ENCODE results near the gene RNF31. TPM values are rescaled to one million over a fixed set of nuclear protein-coding genes. Genes with fewer than 3 reads are reported as not detected.

RNF31 gene
- total and polyA plus RNA-seq, 2 of the 13 experiments (the other 11 are each of a cell fraction or from before 2014, with no cell fraction given) = 48.2 to 86.8 TPM

DNA sequence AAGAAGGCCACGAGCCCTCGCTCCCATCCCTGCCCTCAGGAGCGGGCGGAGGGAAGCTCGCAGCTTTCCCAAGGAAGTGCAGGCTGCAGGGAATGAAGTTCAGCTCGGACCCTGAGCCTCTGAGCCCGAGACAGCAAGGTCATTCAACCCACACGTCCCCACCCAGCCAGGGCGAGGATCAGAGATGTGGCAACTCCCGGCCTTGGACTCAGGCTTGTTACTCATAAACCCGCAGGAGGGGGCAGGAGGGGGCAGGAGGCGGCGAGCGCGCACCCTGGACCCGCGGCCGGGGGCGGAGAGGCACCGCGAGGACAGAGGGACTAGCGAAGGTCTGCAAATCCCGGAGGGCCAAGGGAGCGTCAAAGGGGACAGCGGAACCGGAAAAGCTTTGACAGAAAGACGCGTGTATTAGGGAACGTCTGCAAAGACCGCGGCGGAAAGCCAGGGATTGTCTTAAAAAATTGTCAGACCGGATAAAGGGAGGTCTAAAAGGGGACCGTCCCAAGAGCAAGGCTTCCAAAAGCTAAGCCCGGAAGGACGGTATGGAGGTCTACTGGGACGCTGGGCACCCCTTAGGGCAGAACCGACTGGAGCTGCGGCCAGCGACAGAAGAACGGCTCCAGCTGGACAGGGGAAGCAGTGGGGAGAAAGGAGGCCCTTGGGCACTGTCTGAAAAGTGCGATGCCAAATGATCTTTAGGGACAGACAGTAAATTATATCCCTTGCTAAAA is 33.3 kb upstream of the RNF31 start (continued):
- TF ChIP-seq, protein P1, sequence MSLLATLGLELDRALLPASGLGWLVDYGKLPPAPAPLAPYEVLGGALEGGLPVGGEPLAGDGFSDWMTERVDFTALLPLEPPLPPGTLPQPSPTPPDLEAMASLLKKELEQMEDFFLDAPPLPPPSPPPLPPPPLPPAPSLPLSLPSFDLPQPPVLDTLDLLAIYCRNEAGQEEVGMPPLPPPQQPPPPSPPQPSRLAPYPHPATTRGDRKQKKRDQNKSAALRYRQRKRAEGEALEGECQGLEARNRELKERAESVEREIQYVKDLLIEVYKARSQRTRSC (CRISPR knock-in tag; IDR thresholded peaks at IDR 0.05; ENCODE audit: low read depth) = no peak; the same call in 1 of the 2 replicates
- TF ChIP-seq CEBPB (IDR thresholded peaks at IDR 0.05; ENCODE audit: borderline replicate concordance, low read depth, low read length) (peak; percentile 100), CC2D1A (CRISPR knock-in tag; IDR thresholded peaks at IDR 0.05) (no peak), TRIM24 (CRISPR knock-in tag; IDR thresholded peaks at IDR 0.05) (peak; percentile 96), SRSF4 (IDR thresholded peaks at IDR 0.05; ENCODE audit: low read depth, low read length, poor library complexity, severe bottlenecking) (no peak), HIVEP1 (CRISPR knock-in tag; IDR thresholded peaks at IDR 0.05) (peak; percentile 99), ZFP36L2 (CRISPR knock-in tag; IDR thresholded peaks at IDR 0.05) (peak; percentile 95), ZNF564 (CRISPR knock-in tag; IDR thresholded peaks at IDR 0.05) (no peak), GABPB1 (CRISPR knock-in tag; IDR thresholded peaks at IDR 0.05) (peak; percentile 90), ZNF235 (CRISPR knock-in tag; IDR thresholded peaks at IDR 0.05; ENCODE audit: borderline replicate concordance) (no peak; the same call in 1 of the 2 replicates), ZNF460 (CRISPR knock-in tag; IDR thresholded peaks at IDR 0.05; ENCODE audit: borderline replicate concordance) (no peak), ZNF577 (CRISPR knock-in tag; IDR thresholded peaks at IDR 0.05; ENCODE audit: borderline replicate concordance, low read depth) (no peak), CHCHD3 (CRISPR knock-in tag; IDR thresholded peaks at IDR 0.05) (no peak)
- TF ChIP-seq, protein P2, sequence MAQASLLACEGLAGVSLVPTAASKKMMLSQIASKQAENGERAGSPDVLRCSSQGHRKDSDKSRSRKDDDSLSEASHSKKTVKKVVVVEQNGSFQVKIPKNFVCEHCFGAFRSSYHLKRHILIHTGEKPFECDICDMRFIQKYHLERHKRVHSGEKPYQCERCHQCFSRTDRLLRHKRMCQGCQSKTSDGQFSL (CRISPR knock-in tag; IDR thresholded peaks at IDR 0.05) = peak; percentile 78; the same call in 1 of the 2 replicates
- TF ChIP-seq, protein P3, sequence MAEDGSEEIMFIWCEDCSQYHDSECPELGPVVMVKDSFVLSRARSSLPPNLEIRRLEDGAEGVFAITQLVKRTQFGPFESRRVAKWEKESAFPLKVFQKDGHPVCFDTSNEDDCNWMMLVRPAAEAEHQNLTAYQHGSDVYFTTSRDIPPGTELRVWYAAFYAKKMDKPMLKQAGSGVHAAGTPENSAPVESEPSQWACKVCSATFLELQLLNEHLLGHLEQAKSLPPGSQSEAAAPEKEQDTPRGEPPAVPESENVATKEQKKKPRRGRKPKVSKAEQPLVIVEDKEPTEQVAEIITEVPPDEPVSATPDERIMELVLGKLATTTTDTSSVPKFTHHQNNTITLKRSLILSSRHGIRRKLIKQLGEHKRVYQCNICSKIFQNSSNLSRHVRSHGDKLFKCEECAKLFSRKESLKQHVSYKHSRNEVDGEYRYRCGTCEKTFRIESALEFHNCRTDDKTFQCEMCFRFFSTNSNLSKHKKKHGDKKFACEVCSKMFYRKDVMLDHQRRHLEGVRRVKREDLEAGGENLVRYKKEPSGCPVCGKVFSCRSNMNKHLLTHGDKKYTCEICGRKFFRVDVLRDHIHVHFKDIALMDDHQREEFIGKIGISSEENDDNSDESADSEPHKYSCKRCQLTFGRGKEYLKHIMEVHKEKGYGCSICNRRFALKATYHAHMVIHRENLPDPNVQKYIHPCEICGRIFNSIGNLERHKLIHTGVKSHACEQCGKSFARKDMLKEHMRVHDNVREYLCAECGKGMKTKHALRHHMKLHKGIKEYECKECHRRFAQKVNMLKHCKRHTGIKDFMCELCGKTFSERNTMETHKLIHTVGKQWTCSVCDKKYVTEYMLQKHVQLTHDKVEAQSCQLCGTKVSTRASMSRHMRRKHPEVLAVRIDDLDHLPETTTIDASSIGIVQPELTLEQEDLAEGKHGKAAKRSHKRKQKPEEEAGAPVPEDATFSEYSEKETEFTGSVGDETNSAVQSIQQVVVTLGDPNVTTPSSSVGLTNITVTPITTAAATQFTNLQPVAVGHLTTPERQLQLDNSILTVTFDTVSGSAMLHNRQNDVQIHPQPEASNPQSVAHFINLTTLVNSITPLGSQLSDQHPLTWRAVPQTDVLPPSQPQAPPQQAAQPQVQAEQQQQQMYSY (CRISPR knock-in tag; IDR thresholded peaks at IDR 0.05) = peak; percentile 91
- TF ChIP-seq, protein P4, sequence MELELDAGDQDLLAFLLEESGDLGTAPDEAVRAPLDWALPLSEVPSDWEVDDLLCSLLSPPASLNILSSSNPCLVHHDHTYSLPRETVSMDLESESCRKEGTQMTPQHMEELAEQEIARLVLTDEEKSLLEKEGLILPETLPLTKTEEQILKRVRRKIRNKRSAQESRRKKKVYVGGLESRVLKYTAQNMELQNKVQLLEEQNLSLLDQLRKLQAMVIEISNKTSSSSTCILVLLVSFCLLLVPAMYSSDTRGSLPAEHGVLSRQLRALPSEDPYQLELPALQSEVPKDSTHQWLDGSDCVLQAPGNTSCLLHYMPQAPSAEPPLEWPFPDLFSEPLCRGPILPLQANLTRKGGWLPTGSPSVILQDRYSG (CRISPR knock-in tag; IDR thresholded peaks at IDR 0.05) = no peak
- TF ChIP-seq, protein P5, sequence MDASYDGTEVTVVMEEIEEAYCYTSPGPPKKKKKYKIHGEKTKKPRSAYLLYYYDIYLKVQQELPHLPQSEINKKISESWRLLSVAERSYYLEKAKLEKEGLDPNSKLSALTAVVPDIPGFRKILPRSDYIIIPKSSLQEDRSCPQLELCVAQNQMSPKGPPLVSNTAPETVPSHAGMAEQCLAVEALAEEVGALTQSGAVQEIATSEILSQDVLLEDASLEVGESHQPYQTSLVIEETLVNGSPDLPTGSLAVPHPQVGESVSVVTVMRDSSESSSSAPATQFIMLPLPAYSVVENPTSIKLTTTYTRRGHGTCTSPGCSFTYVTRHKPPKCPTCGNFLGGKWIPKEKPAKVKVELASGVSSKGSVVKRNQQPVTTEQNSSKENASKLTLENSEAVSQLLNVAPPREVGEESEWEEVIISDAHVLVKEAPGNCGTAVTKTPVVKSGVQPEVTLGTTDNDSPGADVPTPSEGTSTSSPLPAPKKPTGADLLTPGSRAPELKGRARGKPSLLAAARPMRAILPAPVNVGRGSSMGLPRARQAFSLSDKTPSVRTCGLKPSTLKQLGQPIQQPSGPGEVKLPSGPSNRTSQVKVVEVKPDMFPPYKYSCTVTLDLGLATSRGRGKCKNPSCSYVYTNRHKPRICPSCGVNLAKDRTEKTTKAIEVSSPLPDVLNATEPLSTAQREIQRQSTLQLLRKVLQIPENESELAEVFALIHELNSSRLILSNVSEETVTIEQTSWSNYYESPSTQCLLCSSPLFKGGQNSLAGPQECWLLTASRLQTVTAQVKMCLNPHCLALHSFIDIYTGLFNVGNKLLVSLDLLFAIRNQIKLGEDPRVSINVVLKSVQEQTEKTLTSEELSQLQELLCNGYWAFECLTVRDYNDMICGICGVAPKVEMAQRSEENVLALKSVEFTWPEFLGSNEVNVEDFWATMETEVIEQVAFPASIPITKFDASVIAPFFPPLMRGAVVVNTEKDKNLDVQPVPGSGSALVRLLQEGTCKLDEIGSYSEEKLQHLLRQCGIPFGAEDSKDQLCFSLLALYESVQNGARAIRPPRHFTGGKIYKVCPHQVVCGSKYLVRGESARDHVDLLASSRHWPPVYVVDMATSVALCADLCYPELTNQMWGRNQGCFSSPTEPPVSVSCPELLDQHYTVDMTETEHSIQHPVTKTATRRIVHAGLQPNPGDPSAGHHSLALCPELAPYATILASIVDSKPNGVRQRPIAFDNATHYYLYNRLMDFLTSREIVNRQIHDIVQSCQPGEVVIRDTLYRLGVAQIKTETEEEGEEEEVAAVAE (CRISPR knock-in tag; IDR thresholded peaks at IDR 0.05; ENCODE audit: borderline replicate concordance) = peak; percentile 97

All from HepG2 (cell line).